ENCODE measurements around the gene RPS26. TPM values are rescaled to one million over a fixed set of nuclear protein-coding genes. Genes with fewer than 3 reads are reported as not detected.

RPS26 gene
- 700 to 893 TPM (median 717 TPM) in 5 replicates for total RNA-seq (2022; extraction: Qiagen RNA extraction; ENCODE audit: low read depth)

GRCh38 chr12:56041552-56042429 lies at the start of gene RPS26:
Gene RPS26, plus strand, starts transcription at chr12:56041918. Its CDS starts 249 bp downstream, at chr12:56042167.

GRCh38 chr12:55996715-55997534 lies 44.8 kb upstream of the RPS26 start, which contains the start of gene SUOX:
Gene SUOX, plus strand, starts transcription at chr12:55997276. Its CDS starts 4,946 bp downstream, at chr12:56002222.

GRCh38 chr12:56020423-56021184 lies 21.1 kb upstream of the RPS26 start, which contains the start of gene IKZF4:
Gene IKZF4, plus strand, starts transcription at chr12:56021043. Its CDS starts 451 bp downstream, at chr12:56021494.

GRCh38 chr12:56079723-56080555 lies 38.2 kb downstream of the RPS26 start, which contains the start of gene ERBB3:
Gene ERBB3, plus strand, starts transcription at chr12:56080165. Its CDS starts 136 bp downstream, at chr12:56080301.

Other genes starting within 250 kb of the RPS26 start
- 90.9 to 132 TPM (median 96.1 TPM) in 5 replicates for gene SARNP, start 224.2 kb upstream of the RPS26 start, total RNA-seq (2022; extraction: Qiagen RNA extraction; ENCODE audit: low read depth)
- 77.5 to 113 TPM (median 101 TPM) in 5 replicates for gene ORMDL2, start 223.9 kb upstream of the RPS26 start, total RNA-seq (2022; extraction: Qiagen RNA extraction; ENCODE audit: low read depth)
- gene DNAJC14, start 212.3 kb upstream of the RPS26 start, total RNA-seq (2022; extraction: Qiagen RNA extraction; ENCODE audit: low read depth): 17.2 to 24.5 TPM (median 22.0 TPM) in 5 replicates
- gene MMP19, start 199.0 kb upstream of the RPS26 start, total RNA-seq (2022; extraction: Qiagen RNA extraction; ENCODE audit: low read depth): 0.16 to 0.49 TPM (median 0.32 TPM) in 5 replicates
- 35.6 to 43.1 TPM (median 39.1 TPM) in 5 replicates for gene PYM1, start 114.0 kb upstream of the RPS26 start, total RNA-seq (2022; extraction: Qiagen RNA extraction; ENCODE audit: low read depth)
- 17.0 to 28.7 TPM (median 21.1 TPM) in 5 replicates for gene DGKA, start 110.8 kb upstream of the RPS26 start, total RNA-seq (2022; extraction: Qiagen RNA extraction; ENCODE audit: low read depth)
- gene PMEL, start 75.9 kb upstream of the RPS26 start, total RNA-seq (2022; extraction: Qiagen RNA extraction; ENCODE audit: low read depth): 0.68 to 1.4 TPM (median 0.88 TPM) in 5 replicates
- 49.1 to 57.5 TPM (median 55.2 TPM) in 5 replicates for gene CDK2, start 75.1 kb upstream of the RPS26 start, total RNA-seq (2022; extraction: Qiagen RNA extraction; ENCODE audit: low read depth)
- 24.4 to 34.1 TPM (median 32.7 TPM) in 5 replicates for gene RAB5B, start 67.8 kb upstream of the RPS26 start, total RNA-seq (2022; extraction: Qiagen RNA extraction; ENCODE audit: low read depth)
- 7.5 to 9.4 TPM (median 9.2 TPM) in 5 replicates for gene SUOX, start 44.6 kb upstream of the RPS26 start, total RNA-seq (2022; extraction: Qiagen RNA extraction; ENCODE audit: low read depth)
- gene IKZF4, start 20.9 kb upstream of the RPS26 start, total RNA-seq (2022; extraction: Qiagen RNA extraction; ENCODE audit: low read depth): 1.7 to 3.9 TPM (median 2.9 TPM) in 5 replicates
- gene ERBB3, start 38.2 kb downstream of the RPS26 start, total RNA-seq (2022; extraction: Qiagen RNA extraction; ENCODE audit: low read depth): 0.95 to 3.0 TPM (median 1.4 TPM) in 5 replicates
- 283 to 329 TPM (median 289 TPM) in 5 replicates for gene PA2G4, start 62.6 kb downstream of the RPS26 start, total RNA-seq (2022; extraction: Qiagen RNA extraction; ENCODE audit: low read depth)
- 5,218 to 5,761 TPM (median 5,566 TPM) in 5 replicates for gene RPL41, start 74.7 kb downstream of the RPS26 start, total RNA-seq (2022; extraction: Qiagen RNA extraction; ENCODE audit: low read depth)
- 2.4 to 3.6 TPM (median 2.6 TPM) in 5 replicates for gene ZC3H10, start 76.3 kb downstream of the RPS26 start, total RNA-seq (2022; extraction: Qiagen RNA extraction; ENCODE audit: low read depth)
- 63.1 to 68.1 TPM (median 65.7 TPM) in 5 replicates for gene ESYT1, start 86.3 kb downstream of the RPS26 start, total RNA-seq (2022; extraction: Qiagen RNA extraction; ENCODE audit: low read depth)
- gene MYL6B, start 110.7 kb downstream of the RPS26 start, total RNA-seq (2022; extraction: Qiagen RNA extraction; ENCODE audit: low read depth): 72.9 to 93.3 TPM (median 80.4 TPM) in 5 replicates
- 2,118 to 2,979 TPM (median 2,161 TPM) in 5 replicates for gene MYL6, start 116.4 kb downstream of the RPS26 start, total RNA-seq (2022; extraction: Qiagen RNA extraction; ENCODE audit: low read depth)
- 27.3 to 35.8 TPM (median 34.5 TPM) in 5 replicates for gene SMARCC2, start 147.6 kb downstream of the RPS26 start, total RNA-seq (2022; extraction: Qiagen RNA extraction; ENCODE audit: low read depth)
- gene RNF41, start 180.0 kb downstream of the RPS26 start, total RNA-seq (2022; extraction: Qiagen RNA extraction; ENCODE audit: low read depth): 20.0 to 27.0 TPM (median 24.3 TPM) in 5 replicates
- 53.0 to 66.2 TPM (median 57.4 TPM) in 5 replicates for gene NABP2, start 182.4 kb downstream of the RPS26 start, total RNA-seq (2022; extraction: Qiagen RNA extraction; ENCODE audit: low read depth)
- 0.34 TPM in 1 of 5 replicates, not detected in the others for gene SLC39A5, start 188.1 kb downstream of the RPS26 start, total RNA-seq (2022; extraction: Qiagen RNA extraction; ENCODE audit: low read depth)
- gene ANKRD52, start 216.5 kb downstream of the RPS26 start, total RNA-seq (2022; extraction: Qiagen RNA extraction; ENCODE audit: low read depth): 37.2 to 45.2 TPM (median 43.7 TPM) in 5 replicates
- gene COQ10A, start 225.0 kb downstream of the RPS26 start, total RNA-seq (2022; extraction: Qiagen RNA extraction; ENCODE audit: low read depth): 16.2 to 17.4 TPM (median 17.0 TPM) in 5 replicates

Measured in A549 treated with GW870086 at 1 μM for 4 hours (cell line).